ENCODE measurements around the gene UGT1A6. TPM values are rescaled to one million over a fixed set of nuclear protein-coding genes. Genes with fewer than 3 reads are reported as not detected.

The UGT1A6 gene
- total and polyA plus RNA-seq, 2 experiments from 2014 or later: not detected

GRCh38 chr2:233671290-233672161, 21.2 kb upstream of the UGT1A6 start, which contains the start of gene UGT1A9:
Gene UGT1A9, plus strand, starts transcription at chr2:233671898. Its CDS starts 37 bp downstream, at chr2:233671935.
- no peak for DNase-seq (ENCODE audit: low read depth in 1 of 2, low spot score in 1 of 2)
- no peaks in the 10 kb centered on the region for H3K36me3 ChIP-seq
- H3K9me3 ChIP-seq (ENCODE audit: low read depth): no peaks in the 10 kb centered on the region
- H3K4me1 ChIP-seq (ENCODE audit: low read depth): no peaks in the 10 kb centered on the region
- no peak for TF ChIP-seq CTCF (IDR thresholded peaks at IDR 0.05; ENCODE audit: low read depth, low read length)
- H3K4me3 ChIP-seq: no peak within 1 kb of the TSS
- no peaks in the 10 kb centered on the region for H3K27me3 ChIP-seq
- H3K27ac ChIP-seq: no peak within 1 kb of the TSS

GRCh38 chr2:233672886-233673285, 19.8 kb upstream of the UGT1A6 start:
- DNase-seq (ENCODE audit: low read depth in 1 of 2, low spot score in 1 of 2): no peak
- no peak for TF ChIP-seq CTCF (IDR thresholded peaks at IDR 0.05; ENCODE audit: low read depth, low read length)
- no peaks in the 10 kb centered on the region for H3K4me1 ChIP-seq (ENCODE audit: low read depth)
- H3K36me3 ChIP-seq: no peaks in the 10 kb centered on the region
- H3K4me3 ChIP-seq: no peak overlapping the region
- no peak overlapping the region for H3K27ac ChIP-seq
- no peaks in the 10 kb centered on the region for H3K9me3 ChIP-seq (ENCODE audit: low read depth)
- H3K27me3 ChIP-seq: no peaks in the 10 kb centered on the region

- H3K4me3 ChIP-seq: no peak overlapping the region
- no peak for TF ChIP-seq CTCF (IDR thresholded peaks at IDR 0.05; ENCODE audit: low read depth, low read length)
- no peak for DNase-seq (ENCODE audit: low read depth in 1 of 2, low spot score in 1 of 2)
Observed at GRCh38 chr2:233673896-233674295, 18.8 kb upstream of the UGT1A6 start.

GRCh38 chr2:233674314-233674713, 18.4 kb upstream of the UGT1A6 start:
- DNase-seq (ENCODE audit: low read depth in 1 of 2, low spot score in 1 of 2): no peak
- no peaks in the 10 kb centered on the region for H3K27me3 ChIP-seq
- no peak overlapping the region for H3K4me3 ChIP-seq
- H3K4me1 ChIP-seq (ENCODE audit: low read depth): no peaks in the 10 kb centered on the region
- H3K27ac ChIP-seq: no peak overlapping the region
- no peaks in the 10 kb centered on the region for H3K36me3 ChIP-seq
- TF ChIP-seq CTCF (IDR thresholded peaks at IDR 0.05; ENCODE audit: low read depth, low read length): no peak
- H3K9me3 ChIP-seq (ENCODE audit: low read depth): no peaks in the 10 kb centered on the region

More at GRCh38 chr2:233673896-233674295, 18.8 kb upstream of the UGT1A6 start:
- no peaks in the 10 kb centered on the region for H3K4me1 ChIP-seq (ENCODE audit: low read depth)
- H3K36me3 ChIP-seq: no peaks in the 10 kb centered on the region
- no peaks in the 10 kb centered on the region for H3K9me3 ChIP-seq (ENCODE audit: low read depth)
- no peak overlapping the region for H3K27ac ChIP-seq
- no peaks in the 10 kb centered on the region for H3K27me3 ChIP-seq

GRCh38 chr2:233674995-233675394, 17.7 kb upstream of the UGT1A6 start:
- DNase-seq (ENCODE audit: low read depth in 1 of 2, low spot score in 1 of 2): no peak
- Histone ChIP-seq H3K4me1 (ENCODE audit: low read depth) (no peaks in the 10 kb centered on the region), H3K9me3 (ENCODE audit: low read depth) (no peaks in the 10 kb centered on the region), H3K36me3 (no peaks in the 10 kb centered on the region), H3K27ac (no peak overlapping the region), H3K4me3 (no peak overlapping the region), H3K27me3 (no peaks in the 10 kb centered on the region)
- no peak for TF ChIP-seq CTCF (IDR thresholded peaks at IDR 0.05; ENCODE audit: low read depth, low read length)
